ENCODE measurements around the gene TAAR8.

The TAAR8 gene

GRCh38 chr6:132571774-132572173 is 19.3 kb downstream of the TAAR8 start:
- Histone ChIP-seq H3K9me3 (ENCODE audit: control insufficient read depth, low read length) (no peaks in the 10 kb centered on the region), H3K79me2 (no peaks in the 10 kb centered on the region), H3K27me3 (ENCODE audit: control insufficient read depth, insufficient read depth, low read length) (no peaks in the 10 kb centered on the region), H3K27ac (no peak overlapping the region), H3K4me1 (no peaks in the 10 kb centered on the region), H2AFZ (no peak overlapping the region), H3K4me3 (ENCODE audit: low read depth, low read length) (no peak overlapping the region), H3K9ac (no peak overlapping the region), H3K36me3 (ENCODE audit: control insufficient read depth, insufficient read depth, low read length) (no peaks in the 10 kb centered on the region), H3K4me2 (ENCODE audit: low read length) (no peak overlapping the region)
- TF ChIP-seq CTCF (IDR thresholded peaks at IDR 0.05), result no peak

GRCh38 chr6:132584698-132585097 is 32.2 kb downstream of the TAAR8 start:
- no peak overlapping the region for H3K4me2 ChIP-seq (ENCODE audit: low read length)
- no peak overlapping the region for H3K27ac ChIP-seq
- no peaks in the 10 kb centered on the region for H3K36me3 ChIP-seq (ENCODE audit: control insufficient read depth, insufficient read depth, low read length)
- no peak overlapping the region for H3K9ac ChIP-seq
- no peaks in the 10 kb centered on the region for H3K9me3 ChIP-seq (ENCODE audit: control insufficient read depth, low read length)
- no peak for TF ChIP-seq CTCF (IDR thresholded peaks at IDR 0.05)
- H3K27me3 ChIP-seq (ENCODE audit: control insufficient read depth, insufficient read depth, low read length), result no peaks in the 10 kb centered on the region
- no peaks in the 10 kb centered on the region for H3K4me1 ChIP-seq
- H3K79me2 ChIP-seq, result no peaks in the 10 kb centered on the region
- no peak overlapping the region for H2AFZ ChIP-seq
- H3K4me3 ChIP-seq (ENCODE audit: low read depth, low read length), result no peak overlapping the region

GRCh38 chr6:132587424-132587823 is 35.0 kb downstream of the TAAR8 start:
- no peaks in the 10 kb centered on the region for H3K27me3 ChIP-seq (ENCODE audit: control insufficient read depth, insufficient read depth, low read length)
- H3K27ac ChIP-seq, result no peak overlapping the region
- no peak overlapping the region for H3K9ac ChIP-seq
- TF ChIP-seq CTCF (IDR thresholded peaks at IDR 0.05), result no peak
- H3K9me3 ChIP-seq (ENCODE audit: control insufficient read depth, low read length), result no peaks in the 10 kb centered on the region
- H3K36me3 ChIP-seq (ENCODE audit: control insufficient read depth, insufficient read depth, low read length), result no peaks in the 10 kb centered on the region
- no peak overlapping the region for H3K4me2 ChIP-seq (ENCODE audit: low read length)
- no peaks in the 10 kb centered on the region for H3K4me1 ChIP-seq
- H3K4me3 ChIP-seq (ENCODE audit: low read depth, low read length), result no peak overlapping the region
- no peaks in the 10 kb centered on the region for H3K79me2 ChIP-seq
- no peak overlapping the region for H2AFZ ChIP-seq

GRCh38 chr6:132589454-132589853 is 37.0 kb downstream of the TAAR8 start, which contains the start of gene TAAR5:
Gene TAAR5, minus strand, starts transcription at chr6:132589741. Its CDS starts 55 bp downstream, at chr6:132589686.
- Histone ChIP-seq H3K27me3 (ENCODE audit: control insufficient read depth, insufficient read depth, low read length) (no peaks in the 10 kb centered on the region), H3K36me3 (ENCODE audit: control insufficient read depth, insufficient read depth, low read length) (no peaks in the 10 kb centered on the region), H3K9ac (no peak within 1 kb of the TSS), H2AFZ (no peak within 1 kb of the TSS), H3K4me2 (ENCODE audit: low read length) (no peak within 1 kb of the TSS), H3K4me1 (no peaks in the 10 kb centered on the region), H3K9me3 (ENCODE audit: control insufficient read depth, low read length) (no peaks in the 10 kb centered on the region), H3K4me3 (ENCODE audit: low read depth, low read length) (no peak within 1 kb of the TSS), H3K27ac (no peak within 1 kb of the TSS), H3K79me2 (no peaks in the 10 kb centered on the region)
- TF ChIP-seq CTCF (IDR thresholded peaks at IDR 0.05), result no peak

- Histone ChIP-seq H3K36me3 (ENCODE audit: control insufficient read depth, insufficient read depth, low read length) (no peaks in the 10 kb centered on the region), H3K9ac (no peak overlapping the region), H2AFZ (no peak overlapping the region), H3K4me1 (no peaks in the 10 kb centered on the region), H3K27ac (no peak overlapping the region), H3K4me2 (ENCODE audit: low read length) (no peak overlapping the region), H3K79me2 (no peaks in the 10 kb centered on the region), H3K27me3 (ENCODE audit: control insufficient read depth, insufficient read depth, low read length) (no peaks in the 10 kb centered on the region), H3K4me3 (ENCODE audit: low read depth, low read length) (no peak overlapping the region), H3K9me3 (ENCODE audit: control insufficient read depth, low read length) (no peaks in the 10 kb centered on the region)
- no peak for TF ChIP-seq CTCF (IDR thresholded peaks at IDR 0.05)
These were observed 37.9 kb downstream of the TAAR8 start for GRCh38 chr6:132590362-132590761.

Data from parathyroid adenoma (tissue), 2 donors.